ENCODE data around the gene LHX6. TPM values are rescaled to one million over a fixed set of nuclear protein-coding genes. Genes with fewer than 3 reads are reported as not detected.

Gene LHX6
- total and polyA plus RNA-seq, 8 donors: 0.29 to 46.4 (median 1.5) TPM

GRCh38 chr9:122180633-122181032, 48.1 kb downstream of the LHX6 start:
- WGBS, 5 donors: 29 to 57% (median 33%) methylated on average over 4 of the region's 4 CpGs
- Histone ChIP-seq H3K9me3 (no peaks in the 10 kb centered on the region), H3K4me3 (no peak overlapping the region), H3K36me3 (no peaks in the 10 kb centered on the region), H3K4me1 (no peaks in the 10 kb centered on the region), H3K27ac (no peak overlapping the region), H3K27me3 (peaks cover 0 to 10% (median 0%) of the 10 kb centered on the region in 3 donors)
- no peak for DNase-seq
- TF ChIP-seq POLR2AphosphoS5 (IDR thresholded peaks at IDR 0.05) (no peak), EP300 (IDR thresholded peaks at IDR 0.05) (no peak), POLR2A (IDR thresholded peaks at IDR 0.05) (no peak), CTCF (IDR thresholded peaks at IDR 0.05) (no peak)
- intact Hi-C loops (cut with DNase I; ENCODE audit: low total_unique reads): no loop called here

GRCh38 chr9:122179690-122180074, 49.1 kb downstream of the LHX6 start:
- H3K36me3 ChIP-seq: no peaks in the 10 kb centered on the region
- WGBS, 5 donors: 61 to 81% (median 74%) methylated on average over 2 of the region's 2 CpGs

GRCh38 chr9:122179054-122179689, 49.6 kb downstream of the LHX6 start:
- TF ChIP-seq EP300 (IDR thresholded peaks at IDR 0.05) (no peak), CTCF (IDR thresholded peaks at IDR 0.05) (no peak), POLR2A (IDR thresholded peaks at IDR 0.05) (no peak), POLR2AphosphoS5 (IDR thresholded peaks at IDR 0.05) (no peak)
- H3K27ac ChIP-seq: no peak overlapping the region
- H3K4me1 ChIP-seq: no peaks in the 10 kb centered on the region
- whole genome bisulfite sequencing, 5 donors: 67 to 79% (median 73%) methylated on average over 5 of the region's 5 CpGs
- intact Hi-C loops (cut with DNase I; ENCODE audit: low total_unique reads): no loop called here
- H3K4me3 ChIP-seq: no peak overlapping the region
- no peaks in the 10 kb centered on the region for H3K36me3 ChIP-seq
- no peaks in the 10 kb centered on the region for H3K9me3 ChIP-seq
- DNase-seq: no peak
- H3K27me3 ChIP-seq: peaks cover 0 to 10% (median 8%) of the 10 kb centered on the region in 3 donors

More at GRCh38 chr9:122179690-122180074, 49.1 kb downstream of the LHX6 start:
- no peak for DNase-seq
- peaks cover 0 to 10% (median 3%) of the 10 kb centered on the region in 3 donors for H3K27me3 ChIP-seq
- TF ChIP-seq POLR2A (IDR thresholded peaks at IDR 0.05): no peak
- no peaks in the 10 kb centered on the region for H3K9me3 ChIP-seq
- no peak overlapping the region for H3K27ac ChIP-seq
- no peaks in the 10 kb centered on the region for H3K4me1 ChIP-seq
- intact Hi-C loops (cut with DNase I; ENCODE audit: low total_unique reads): no loop called here
- no peak overlapping the region for H3K4me3 ChIP-seq

- Histone ChIP-seq H3K27ac (no peak overlapping the region), H3K9me3 (no peaks in the 10 kb centered on the region), H3K36me3 (no peaks in the 10 kb centered on the region), H3K4me3 (no peak overlapping the region), H3K4me1 (no peaks in the 10 kb centered on the region), H3K27me3 (peaks cover 0 to 24% (median 0%) of the 10 kb centered on the region in 3 donors)
- WGBS, 5 donors: 77 to 94% (median 91%) methylated on average over 2 of the region's 2 CpGs
- DNase-seq: no peak
- intact Hi-C loops (cut with DNase I; ENCODE audit: low total_unique reads): no loop called here
- no peak for TF ChIP-seq POLR2A (IDR thresholded peaks at IDR 0.05)
- TF ChIP-seq EP300 (IDR thresholded peaks at IDR 0.05): no peak
- no peak for TF ChIP-seq CTCF (IDR thresholded peaks at IDR 0.05)
- no peak for TF ChIP-seq POLR2AphosphoS5 (IDR thresholded peaks at IDR 0.05)
These were observed 51.8 kb downstream of the LHX6 start for GRCh38 chr9:122176916-122177315.

DNA sequence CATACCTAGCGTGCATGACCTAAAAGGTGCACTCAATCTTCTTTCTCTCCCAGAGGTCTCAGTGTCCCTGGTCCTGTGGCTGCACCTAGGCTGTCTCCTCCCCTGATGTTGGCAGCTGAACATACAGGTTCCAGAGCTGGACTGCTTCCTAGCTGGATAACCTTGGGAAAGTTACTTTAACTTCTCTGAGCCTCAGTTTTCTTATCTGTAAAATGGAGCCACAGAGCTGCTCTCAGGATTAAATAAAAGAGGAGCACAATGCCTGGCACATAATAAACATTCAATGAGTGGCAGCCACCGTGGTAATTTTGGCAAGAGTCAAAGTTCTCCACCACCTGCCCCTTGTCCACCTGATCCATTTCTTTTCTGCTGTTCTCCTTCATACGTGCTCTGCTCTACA, 55.1 kb downstream of the LHX6 start:
- Histone ChIP-seq H3K27ac (no peak overlapping the region), H3K36me3 (no peaks in the 10 kb centered on the region), H3K27me3 (peaks cover 0 to 24% (median 0%) of the 10 kb centered on the region in 3 donors), H3K4me3 (no peak overlapping the region), H3K9me3 (no peaks in the 10 kb centered on the region), H3K4me1 (no peaks in the 10 kb centered on the region)
- intact Hi-C loops (cut with DNase I; ENCODE audit: low total_unique reads): no loop called here
- TF ChIP-seq EP300 (IDR thresholded peaks at IDR 0.05): no peak
- TF ChIP-seq POLR2AphosphoS5 (IDR thresholded peaks at IDR 0.05): no peak
- no peak for TF ChIP-seq POLR2A (IDR thresholded peaks at IDR 0.05)
- no peak for TF ChIP-seq CTCF (IDR thresholded peaks at IDR 0.05)
- no peak for DNase-seq
- 74 to 84% (median 76%) methylated on average over 3 of the region's 3 CpGs for whole genome bisulfite sequencing, 5 donors
